GM23248 (cell line): ENCODE measurements around the gene FUOM.

Source experiments
- EZH2 ChIP-seq: fragments of 200-600 bp; sonication (generic); IDR thresholded peaks from 2 replicates; pipeline ENCODE4 v1.6.1; 2018; ENCODE audit warnings: antibody characterized with exemption, mild to moderate bottlenecking; ENCODE audit not compliant: insufficient read depth, poor library complexity, severe bottlenecking
- EZH2phosphoT487 ChIP-seq: fragments of 200-600 bp; sonication (generic); IDR thresholded peaks from 2 replicates; pipeline ENCODE4 v1.6.1; 2018; ENCODE audit warnings: antibody characterized with exemption, moderate library complexity, mild to moderate bottlenecking, low read depth; ENCODE audit not compliant: insufficient read depth

DNA sequence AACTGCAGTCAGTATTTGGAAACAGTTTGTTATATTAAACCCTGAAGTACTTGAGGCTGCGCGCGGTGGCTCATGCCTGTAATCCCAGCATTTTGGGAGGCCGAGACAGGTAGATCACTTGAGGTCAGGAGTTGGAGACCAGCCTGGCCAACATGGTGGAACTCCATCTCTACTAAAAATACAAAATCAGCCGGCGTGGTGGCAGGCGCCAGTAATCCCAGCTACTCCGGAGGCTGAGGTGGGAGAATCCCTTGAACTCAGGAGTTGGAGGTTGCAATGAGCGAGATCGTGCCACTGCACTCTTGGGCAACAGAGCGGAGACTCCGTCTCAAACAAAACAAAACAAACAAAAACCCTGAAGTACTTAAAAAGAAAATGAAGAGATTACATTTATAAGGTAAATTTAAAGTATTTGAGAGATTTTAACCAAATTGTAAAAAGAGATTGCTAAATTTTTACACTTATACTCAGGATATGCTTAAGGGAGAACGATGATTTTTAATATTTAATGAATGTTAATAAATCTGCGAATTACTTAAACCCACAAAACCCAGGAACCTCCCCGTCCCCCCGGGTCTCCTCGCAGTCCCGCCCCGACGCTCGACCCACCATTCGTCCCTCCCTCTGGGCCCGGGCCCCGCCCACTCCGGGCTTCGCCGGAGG is 35.7 kb upstream of the FUOM start:
- no peak for TF ChIP-seq EZH2
- no peak for TF ChIP-seq EZH2phosphoT487
